HG03159 (cell line): Measurements from ENCODE around the gene NDUFB5.

Experiments
- ATAC-seq: cut with Tn5 transposase; IDR thresholded peaks from one replicate; pipeline ENCODE4 v1.9.1; 2021; ENCODE audit warnings: mild to moderate bottlenecking, moderate library complexity; ENCODE audit not compliant: unreplicated experiment

NDUFB5 gene

GRCh38 chr3:179604321-179605078, at the start of gene NDUFB5, which contains the start of gene MRPL47:
Gene NDUFB5, plus strand, starts transcription at chr3:179604794. Its CDS starts 22 bp downstream, at chr3:179604816.
Gene MRPL47, minus strand, starts transcription at chr3:179604638. Its CDS starts 14 bp downstream, at chr3:179604624.
- ATAC-seq = peak; percentile 96

GRCh38 chr3:179558742-179559364, 45.7 kb upstream of the NDUFB5 start:
- no peak for ATAC-seq

- no peak for ATAC-seq
These were observed 43.8 kb upstream of the NDUFB5 start for GRCh38 chr3:179560791-179561190.

- ATAC-seq = peak; percentile 95
These were observed 41.9 kb upstream of the NDUFB5 start, which contains the start of gene ACTL6A for GRCh38 chr3:179562591-179563270. Gene ACTL6A, plus strand, starts transcription at chr3:179562926. Its CDS starts 167 bp downstream, at chr3:179563093.

GRCh38 chr3:179563271-179563783, 41.3 kb upstream of the NDUFB5 start:
- ATAC-seq = peak; percentile 65

GRCh38 chr3:179565496-179565895, 39.1 kb upstream of the NDUFB5 start:
- ATAC-seq = no peak

GRCh38 chr3:179580992-179581391, 23.6 kb upstream of the NDUFB5 start:
- ATAC-seq = no peak

- ATAC-seq = no peak
These were observed 15.5 kb upstream of the NDUFB5 start for GRCh38 chr3:179589143-179589542.

- ATAC-seq = no peak
These were observed 13.9 kb upstream of the NDUFB5 start for GRCh38 chr3:179590669-179591068.

- ATAC-seq = no peak
These were observed 13.3 kb upstream of the NDUFB5 start for GRCh38 chr3:179591313-179591712.

- no peak for ATAC-seq
These were observed 5.1 kb upstream of the NDUFB5 start for GRCh38 chr3:179599531-179599930.

GRCh38 chr3:179603321-179603720, 1.3 kb upstream of the NDUFB5 start:
- no peak for ATAC-seq

GRCh38 chr3:179603831-179604230, 763 bp upstream of the NDUFB5 start:
- ATAC-seq = no peak

- ATAC-seq = peak; percentile 20
These were observed 2.0 kb downstream of the NDUFB5 start for GRCh38 chr3:179606534-179607085.

GRCh38 chr3:179608931-179609720, 4.5 kb downstream of the NDUFB5 start:
- ATAC-seq = peak; percentile 59

- ATAC-seq = no peak
These were observed 5.5 kb downstream of the NDUFB5 start for GRCh38 chr3:179610066-179610465.

- no peak for ATAC-seq
These were observed 9.2 kb downstream of the NDUFB5 start for GRCh38 chr3:179613807-179614206.

GRCh38 chr3:179615458-179616173, 11.0 kb downstream of the NDUFB5 start:
- ATAC-seq = no peak

GRCh38 chr3:179622023-179622422, 17.4 kb downstream of the NDUFB5 start:
- no peak for ATAC-seq

- no peak for ATAC-seq
These were observed 19.9 kb downstream of the NDUFB5 start for GRCh38 chr3:179624451-179624850.
